ENCODE results near the gene GCN1. TPM values are rescaled to one million over a fixed set of nuclear protein-coding genes. Genes with fewer than 3 reads are reported as not detected.

The GCN1 gene
- polyA plus RNA-seq, 1 donor (not counting 4 experiments of a cell fraction or from before 2014, with no cell fraction given): 34.1 TPM

- peaks cover 56% of the 10 kb centered on the region for H3K79me2 ChIP-seq (ENCODE audit: control insufficient read depth, insufficient read depth, low read length)
- TF ChIP-seq EZH2 (IDR thresholded peaks at IDR 0.05; ENCODE audit: low read length) (no peak), CTCF (optimal IDR thresholded peaks at IDR 0.05 in 1 of 3, IDR thresholded peaks at IDR 0.05 in 1 of 3, conservative IDR thresholded peaks at IDR 0.05 in 1 of 3; ENCODE audit: extremely low read depth in 1 of 3, insufficient read depth in 2 of 3, low read length in 3 of 3) (no peak)
- H3K4me1 ChIP-seq (ENCODE audit: control insufficient read depth, extremely low read depth, insufficient read depth, low read length): peaks cover 28% of the 10 kb centered on the region
- H3K4me3 ChIP-seq (ENCODE audit: control insufficient read depth in 2 of 3, extremely low read depth in 1 of 3, insufficient read depth in 2 of 3, low read depth in 1 of 3, low read length in 3 of 3): peak within 1 kb of the TSS; percentile 87 to 97 (median 89)
- H2AFZ ChIP-seq (ENCODE audit: control insufficient read depth, low read length): peak within 1 kb of the TSS; percentile 78
- no peaks in the 10 kb centered on the region for H3K9me1 ChIP-seq (ENCODE audit: control insufficient read depth, extremely low read depth, insufficient read depth, low read length)
- H3K9me3 ChIP-seq (ENCODE audit: control insufficient read depth, low read depth, low read length): no peaks in the 10 kb centered on the region
- no peaks in the 10 kb centered on the region for H3K27me3 ChIP-seq (ENCODE audit: control insufficient read depth, extremely low read depth, insufficient read depth, low read length)
- H3K4me2 ChIP-seq (ENCODE audit: control insufficient read depth, extremely low read depth, insufficient read depth, low read depth, low read length): peak within 1 kb of the TSS; percentile 86
- H4K20me1 ChIP-seq (ENCODE audit: control insufficient read depth, extremely low read depth, insufficient read depth, low read length): peaks cover 5% of the 10 kb centered on the region
- dilution Hi-C loops (cut with MboI; ENCODE audit: extremely low pct_ligation_motif_present, low sequenced_read_pairs): no loop called here
- no peak for DNase-seq (ENCODE audit: low read depth, low spot score)
- peak within 1 kb of the TSS; percentile 91 for H3K9ac ChIP-seq (ENCODE audit: control insufficient read depth, extremely low read depth, insufficient read depth, low read length)
- H3K36me3 ChIP-seq (ENCODE audit: control insufficient read depth in 2 of 2, extremely low read depth in 1 of 2, insufficient read depth in 2 of 2, low read length in 2 of 2): peaks cover 6 to 14% of the 10 kb centered on the region in 2 experiments
- H3K27ac ChIP-seq (ENCODE audit: control insufficient read depth, insufficient read depth, low read length): peak within 1 kb of the TSS; percentile 84
- no peak for FAIRE-seq
These were observed 78.1 kb downstream of the GCN1 start, which contains the start of gene RAB35 for GRCh38 chr12:120116441-120116791. TSS of gene RAB35 (minus strand) at chr12:120116753. CDS start at chr12:120116650, 103 bp downstream.

DNA sequence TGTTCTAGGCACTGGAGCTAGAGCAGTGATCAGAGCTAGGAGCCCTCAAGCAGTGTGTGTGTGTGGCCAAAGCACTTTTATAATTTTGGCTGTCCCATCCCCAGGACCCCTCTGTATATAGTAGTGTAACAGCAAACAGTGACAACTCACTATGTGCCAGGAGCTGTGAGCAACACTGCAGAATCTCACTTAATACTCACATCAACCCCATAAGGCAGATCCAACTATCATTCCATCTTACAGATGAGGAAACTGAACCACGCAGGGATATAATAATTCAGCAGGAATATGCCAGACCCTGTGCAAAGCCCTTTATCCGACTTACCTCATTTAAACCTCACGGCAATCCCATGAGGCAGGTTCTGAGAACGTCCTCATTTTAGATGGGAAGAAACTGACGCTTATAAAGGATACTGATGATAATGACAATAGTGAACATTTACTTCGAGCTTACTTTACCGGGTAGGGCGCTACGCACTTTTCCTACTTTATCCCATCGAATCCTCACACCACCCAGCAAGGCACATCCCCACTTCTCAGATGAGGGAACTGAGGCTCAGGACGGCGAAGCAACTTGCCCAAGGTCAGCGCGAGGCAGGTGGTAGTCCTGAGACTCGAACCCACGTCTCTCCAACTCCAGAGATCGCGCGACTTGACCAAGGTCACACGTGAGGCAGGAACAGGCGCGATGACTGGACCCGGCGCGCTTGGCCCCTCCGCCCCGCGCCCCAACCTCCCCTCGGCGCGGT, 78.6 kb downstream of the GCN1 start:
- peaks cover 6 to 14% of the 10 kb centered on the region in 2 experiments for H3K36me3 ChIP-seq (ENCODE audit: control insufficient read depth in 2 of 2, extremely low read depth in 1 of 2, insufficient read depth in 2 of 2, low read length in 2 of 2)
- no peak overlapping the region for H2AFZ ChIP-seq (ENCODE audit: control insufficient read depth, low read length)
- H3K4me1 ChIP-seq (ENCODE audit: control insufficient read depth, extremely low read depth, insufficient read depth, low read length): peaks cover 28% of the 10 kb centered on the region
- TF ChIP-seq CTCF (optimal IDR thresholded peaks at IDR 0.05 in 1 of 3, IDR thresholded peaks at IDR 0.05 in 1 of 3, conservative IDR thresholded peaks at IDR 0.05 in 1 of 3; ENCODE audit: extremely low read depth in 1 of 3, insufficient read depth in 2 of 3, low read length in 3 of 3): no peak
- no peak for TF ChIP-seq EZH2 (IDR thresholded peaks at IDR 0.05; ENCODE audit: low read length)
- no peak for DNase-seq (ENCODE audit: low read depth, low spot score)
- peak overlapping the region; percentile 91 for H3K9ac ChIP-seq (ENCODE audit: control insufficient read depth, extremely low read depth, insufficient read depth, low read length)
- H3K9me3 ChIP-seq (ENCODE audit: control insufficient read depth, low read depth, low read length): no peaks in the 10 kb centered on the region
- H3K27ac ChIP-seq (ENCODE audit: control insufficient read depth, insufficient read depth, low read length): peak overlapping the region; percentile 83
- no peaks in the 10 kb centered on the region for H3K27me3 ChIP-seq (ENCODE audit: control insufficient read depth, extremely low read depth, insufficient read depth, low read length)
- H3K79me2 ChIP-seq (ENCODE audit: control insufficient read depth, insufficient read depth, low read length): peaks cover 61% of the 10 kb centered on the region
- peak overlapping the region; percentile 87 to 97 (median 89) for H3K4me3 ChIP-seq (ENCODE audit: control insufficient read depth in 2 of 3, extremely low read depth in 1 of 3, insufficient read depth in 2 of 3, low read depth in 1 of 3, low read length in 3 of 3)
- no peaks in the 10 kb centered on the region for H3K9me1 ChIP-seq (ENCODE audit: control insufficient read depth, extremely low read depth, insufficient read depth, low read length)
- peak overlapping the region; percentile 86 for H3K4me2 ChIP-seq (ENCODE audit: control insufficient read depth, extremely low read depth, insufficient read depth, low read depth, low read length)
- dilution Hi-C loops (cut with MboI; ENCODE audit: extremely low pct_ligation_motif_present, low sequenced_read_pairs): no loop called here
- no peak for FAIRE-seq
- H4K20me1 ChIP-seq (ENCODE audit: control insufficient read depth, extremely low read depth, insufficient read depth, low read length): peaks cover 5% of the 10 kb centered on the region
